Sciatic nerve (tissue), 1 donor: ENCODE measurements around the gene USO1. TPM values are rescaled to one million over a fixed set of nuclear protein-coding genes. Genes with fewer than 3 reads are reported as not detected.

Experiments used
- total RNA-seq: library from RNA; stranded (reverse); fragmentation: NEBNext Ultra II Directional; extraction: Animal tissue kit (Norgen Biotek cat#: 25700); gene quantifications from one replicate; pipeline ENCODE4 v1.2.1, GENCODE V29; 2021
- donor health status: DM: no; HTN: no; CAD: no.

The USO1 gene
- total RNA-seq, 1 donor from 2014 or later: 64.1 TPM

Other genes starting within 250 kb of the USO1 start
- 38.3 TPM for gene RCHY1, start 210.2 kb upstream of the USO1 start, total RNA-seq
- gene THAP6, start 210.1 kb upstream of the USO1 start, total RNA-seq: 25.0 TPM
- not detected for gene ODAPH, start 168.5 kb upstream of the USO1 start, total RNA-seq
- 2.4 TPM for gene CDKL2, start 94.0 kb upstream of the USO1 start, total RNA-seq
- gene G3BP2, start 51.2 kb upstream of the USO1 start, total RNA-seq: 87.7 TPM
- 0.22 TPM for gene PPEF2, start 177.9 kb downstream of the USO1 start, total RNA-seq
- 29.4 TPM for gene NAAA, start 216.4 kb downstream of the USO1 start, total RNA-seq